ENCODE data around the gene INPP5E.

Gene INPP5E, protein sequence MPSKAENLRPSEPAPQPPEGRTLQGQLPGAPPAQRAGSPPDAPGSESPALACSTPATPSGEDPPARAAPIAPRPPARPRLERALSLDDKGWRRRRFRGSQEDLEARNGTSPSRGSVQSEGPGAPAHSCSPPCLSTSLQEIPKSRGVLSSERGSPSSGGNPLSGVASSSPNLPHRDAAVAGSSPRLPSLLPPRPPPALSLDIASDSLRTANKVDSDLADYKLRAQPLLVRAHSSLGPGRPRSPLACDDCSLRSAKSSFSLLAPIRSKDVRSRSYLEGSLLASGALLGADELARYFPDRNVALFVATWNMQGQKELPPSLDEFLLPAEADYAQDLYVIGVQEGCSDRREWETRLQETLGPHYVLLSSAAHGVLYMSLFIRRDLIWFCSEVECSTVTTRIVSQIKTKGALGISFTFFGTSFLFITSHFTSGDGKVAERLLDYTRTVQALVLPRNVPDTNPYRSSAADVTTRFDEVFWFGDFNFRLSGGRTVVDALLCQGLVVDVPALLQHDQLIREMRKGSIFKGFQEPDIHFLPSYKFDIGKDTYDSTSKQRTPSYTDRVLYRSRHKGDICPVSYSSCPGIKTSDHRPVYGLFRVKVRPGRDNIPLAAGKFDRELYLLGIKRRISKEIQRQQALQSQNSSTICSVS

DNA sequence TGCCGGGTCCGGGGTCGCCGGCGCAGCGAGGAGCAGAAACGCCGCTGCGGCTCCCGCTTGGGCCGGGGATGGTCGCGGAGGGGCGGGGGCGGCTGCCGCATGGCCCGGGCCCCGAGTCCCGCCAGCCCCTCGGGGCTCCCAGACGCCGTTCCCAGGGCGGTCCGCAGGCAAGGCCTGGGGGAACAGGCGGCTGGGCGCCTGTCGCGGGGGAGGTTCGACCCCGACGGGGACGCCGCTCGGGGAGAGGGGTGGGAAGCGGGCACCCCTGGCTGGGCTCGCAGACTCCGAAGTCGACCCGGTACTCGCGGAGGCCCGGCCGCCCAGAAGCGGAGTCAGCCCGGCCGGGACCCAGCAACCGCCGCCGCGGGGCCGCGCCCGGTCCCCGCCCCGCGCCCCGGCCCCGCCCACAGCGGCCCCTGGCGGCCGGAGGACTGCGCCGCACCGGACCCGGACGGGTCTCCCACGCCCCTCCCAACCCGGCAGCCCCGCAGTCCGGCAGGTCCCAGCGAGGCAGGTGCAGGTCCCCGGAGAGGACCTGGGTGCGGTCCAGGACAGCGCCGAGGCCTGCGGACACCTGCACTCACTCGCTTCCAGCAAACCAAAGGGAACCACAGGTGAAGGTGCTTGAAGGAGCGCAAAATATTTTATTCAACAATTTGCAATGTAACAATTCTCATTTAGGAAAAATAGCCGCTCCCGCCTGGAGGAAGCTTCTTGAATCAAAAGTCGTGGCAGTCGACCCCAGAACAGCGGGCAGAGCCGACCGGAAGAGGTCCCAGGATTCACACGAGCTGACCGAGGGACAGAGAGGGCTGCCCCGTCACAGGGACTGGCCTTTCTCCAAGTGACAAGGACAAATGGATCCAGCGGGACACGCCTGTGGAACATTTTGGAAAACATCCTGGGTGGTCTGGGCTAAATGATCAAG is at the start of gene INPP5E:
Gene INPP5E (minus strand): TSS at position 365 of the 928 bp plus-strand sequence. CDS start 426 bp downstream, outside the sequence.
- TF ChIP-seq, protein P1, sequence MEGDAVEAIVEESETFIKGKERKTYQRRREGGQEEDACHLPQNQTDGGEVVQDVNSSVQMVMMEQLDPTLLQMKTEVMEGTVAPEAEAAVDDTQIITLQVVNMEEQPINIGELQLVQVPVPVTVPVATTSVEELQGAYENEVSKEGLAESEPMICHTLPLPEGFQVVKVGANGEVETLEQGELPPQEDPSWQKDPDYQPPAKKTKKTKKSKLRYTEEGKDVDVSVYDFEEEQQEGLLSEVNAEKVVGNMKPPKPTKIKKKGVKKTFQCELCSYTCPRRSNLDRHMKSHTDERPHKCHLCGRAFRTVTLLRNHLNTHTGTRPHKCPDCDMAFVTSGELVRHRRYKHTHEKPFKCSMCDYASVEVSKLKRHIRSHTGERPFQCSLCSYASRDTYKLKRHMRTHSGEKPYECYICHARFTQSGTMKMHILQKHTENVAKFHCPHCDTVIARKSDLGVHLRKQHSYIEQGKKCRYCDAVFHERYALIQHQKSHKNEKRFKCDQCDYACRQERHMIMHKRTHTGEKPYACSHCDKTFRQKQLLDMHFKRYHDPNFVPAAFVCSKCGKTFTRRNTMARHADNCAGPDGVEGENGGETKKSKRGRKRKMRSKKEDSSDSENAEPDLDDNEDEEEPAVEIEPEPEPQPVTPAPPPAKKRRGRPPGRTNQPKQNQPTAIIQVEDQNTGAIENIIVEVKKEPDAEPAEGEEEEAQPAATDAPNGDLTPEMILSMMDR (IDR thresholded peaks at IDR 0.05; ENCODE audit: low read depth, low read length): peak; percentile 42
- peak; percentile 24 for DNase-seq (ENCODE audit: extremely low read depth, low read depth)

DNA sequence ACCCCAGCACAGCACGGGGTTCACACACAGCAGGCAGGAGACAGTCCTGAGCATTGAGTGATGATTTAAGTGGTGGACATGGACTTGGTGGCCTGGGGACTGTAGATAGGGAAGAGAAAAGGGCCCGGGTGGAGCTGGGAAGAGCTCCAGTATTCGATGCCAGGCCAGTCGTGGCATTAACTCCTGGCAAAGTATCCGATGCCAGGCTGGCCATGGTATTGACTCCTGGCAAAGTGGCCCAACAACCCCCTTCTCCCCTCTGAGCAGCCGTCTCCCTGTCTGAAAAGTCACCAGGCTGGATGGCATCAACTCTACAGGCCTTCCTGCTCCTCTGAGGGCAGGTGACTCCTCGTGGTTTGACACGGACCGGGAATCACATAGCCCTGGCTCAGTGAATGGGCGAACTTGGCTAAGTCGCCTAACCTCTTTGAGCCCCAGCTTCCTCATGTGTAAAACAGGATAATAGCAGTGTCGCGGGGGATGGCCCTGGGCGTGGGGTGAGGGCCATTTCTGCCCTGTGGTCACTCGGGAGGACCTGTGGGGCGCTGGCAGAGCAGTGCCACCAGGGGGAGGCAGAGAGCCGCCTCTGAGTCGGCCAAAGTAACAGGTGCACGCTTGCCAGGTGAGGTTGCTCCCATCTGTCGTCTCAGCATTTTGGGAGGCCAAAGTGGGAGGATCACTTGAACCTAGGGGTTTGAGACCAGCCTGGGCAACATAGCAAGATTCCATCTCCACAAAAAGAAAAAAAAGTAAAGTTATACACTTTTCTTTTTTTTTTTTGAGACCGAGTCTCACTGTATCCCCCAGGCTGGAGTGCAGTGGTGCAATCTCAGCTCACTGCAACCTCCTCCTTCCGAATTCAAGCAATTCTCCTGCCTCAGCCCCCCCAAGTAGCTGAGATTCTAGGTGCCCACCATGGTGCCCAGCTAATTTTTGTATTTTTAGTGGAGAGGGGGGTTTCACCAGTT is 48.9 kb upstream of the INPP5E start:
- TF ChIP-seq, protein P1 (IDR thresholded peaks at IDR 0.05; ENCODE audit: low read depth, low read length): peak; percentile 96
- DNase-seq (ENCODE audit: extremely low read depth, low read depth): no peak

DNA sequence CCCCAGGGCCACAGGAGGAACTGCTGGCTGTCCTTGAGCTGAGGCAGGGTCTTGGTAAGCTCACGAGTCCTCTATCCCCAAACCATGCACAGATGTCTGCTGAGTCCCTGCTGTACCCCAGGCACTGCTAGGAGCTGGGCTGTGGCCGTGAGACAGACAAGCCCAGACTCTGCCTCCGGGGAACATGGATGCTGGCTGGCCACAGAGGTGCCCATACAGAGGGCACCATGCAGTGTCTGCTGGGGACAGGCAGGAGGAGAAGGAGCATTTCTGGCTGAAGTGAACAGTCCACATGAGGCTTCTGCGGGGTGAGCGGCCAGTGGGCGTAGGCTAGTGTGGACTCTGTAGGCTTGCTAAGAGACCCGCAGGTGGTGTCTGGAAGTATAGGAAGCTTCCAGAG is 48.0 kb upstream of the INPP5E start:
- DNase-seq (ENCODE audit: extremely low read depth, low read depth): no peak
- TF ChIP-seq, protein P1 (IDR thresholded peaks at IDR 0.05; ENCODE audit: low read depth, low read length): no peak

DNA sequence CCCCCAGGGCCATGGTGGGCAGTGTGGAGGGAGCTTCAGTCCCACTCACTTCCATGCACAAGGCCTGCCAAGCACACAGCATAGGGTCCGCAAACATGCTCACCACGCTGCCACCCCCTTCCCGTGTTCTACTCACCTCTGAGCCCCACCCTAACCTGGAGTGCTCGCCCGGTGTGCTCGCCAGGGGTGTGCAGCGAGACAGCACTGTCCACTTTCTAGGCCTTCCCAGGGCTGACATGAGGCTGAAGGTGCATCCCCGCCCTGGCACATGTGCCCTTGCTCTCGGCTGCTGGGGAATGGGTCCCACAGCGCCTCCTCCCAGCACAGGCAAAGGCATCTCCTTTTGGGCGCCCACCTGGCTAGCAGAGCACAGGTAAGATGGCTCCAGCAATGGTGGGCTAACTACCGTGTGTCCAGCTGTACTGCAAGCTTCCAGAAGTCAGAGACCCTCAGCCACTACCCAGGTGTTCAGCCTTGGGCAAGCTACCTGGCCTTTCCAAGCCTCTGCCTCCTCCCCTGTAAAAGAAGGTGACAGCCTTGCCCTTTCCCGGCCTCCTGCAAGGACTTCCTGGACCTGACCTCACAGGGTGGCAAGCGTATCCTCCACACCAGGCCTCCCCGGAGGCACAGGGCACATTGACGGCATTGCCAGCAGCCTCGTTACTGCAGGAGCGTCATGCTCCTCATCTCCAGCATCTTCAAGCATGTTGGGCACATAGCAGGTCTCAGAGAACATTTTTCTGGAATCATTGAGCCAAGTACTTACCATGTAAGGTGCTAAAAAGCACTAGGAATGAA is 47.4 kb upstream of the INPP5E start:
- DNase-seq (ENCODE audit: extremely low read depth, low read depth): no peak

DNA sequence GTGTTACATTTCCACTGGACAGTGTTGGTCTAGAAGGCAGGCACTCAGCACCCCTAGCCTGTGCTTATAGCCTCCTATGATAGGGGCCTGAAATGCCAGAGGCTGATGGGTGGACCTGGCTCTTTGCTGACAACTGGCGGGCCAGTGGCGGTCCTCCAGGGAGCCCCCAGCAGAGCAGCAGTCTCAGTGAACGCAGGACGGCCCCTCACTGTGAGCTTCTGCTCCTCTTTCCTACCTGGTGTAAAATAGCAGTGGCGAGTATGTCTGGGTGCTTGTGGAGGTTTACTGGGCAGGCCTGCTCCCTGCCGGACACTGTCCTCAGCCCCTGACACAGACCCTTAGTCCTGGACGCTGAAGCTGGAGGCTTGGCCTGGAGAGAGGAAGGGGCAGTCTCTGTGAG is 46.5 kb upstream of the INPP5E start:
- TF ChIP-seq, protein P1 (IDR thresholded peaks at IDR 0.05; ENCODE audit: low read depth, low read length): no peak
- DNase-seq (ENCODE audit: extremely low read depth, low read depth): no peak

More for the DNA sequence above, 47.4 kb upstream of the INPP5E start:
- TF ChIP-seq, protein P1 (IDR thresholded peaks at IDR 0.05; ENCODE audit: low read depth, low read length): no peak
